HepG2 (cell line): ENCODE data around the gene PDCD11. TPM values are rescaled to one million over a fixed set of nuclear protein-coding genes. Genes with fewer than 3 reads are reported as not detected.

Source experiments
- ARHGAP35 ChIP-seq: sonication (generic); formaldehyde crosslinking; IDR thresholded peaks from 2 replicates; pipeline ENCODE4 v1.9.0; 2022; ENCODE audit warnings: mild to moderate bottlenecking, inconsistent platforms, moderate library complexity, missing genetic modification reagents, borderline replicate concordance
- ARNT2 ChIP-seq: sonication (generic); formaldehyde crosslinking; IDR thresholded peaks from 2 replicates; pipeline ENCODE4 v1.8.0; 2022; ENCODE audit warnings: mild to moderate bottlenecking, low read depth, missing genetic modification reagents, moderate library complexity
- ATAD3A ChIP-seq: sonication (generic); formaldehyde crosslinking; IDR thresholded peaks from 2 replicates; pipeline ENCODE4 v1.4.0; 2020; ENCODE audit warnings: missing genetic modification reagents
- BRF2 ChIP-seq: sonication (generic); formaldehyde crosslinking; IDR thresholded peaks from 2 replicates; pipeline ENCODE4 v1.8.1; 2022; ENCODE audit warnings: mild to moderate bottlenecking, missing genetic modification reagents
- CBX1 ChIP-seq: IDR thresholded peaks from one replicate; pipeline ENCODE4 v1.6.1; 2016; ENCODE audit warnings: antibody characterized with exemption, low read depth
- CC2D1A ChIP-seq: sonication (generic); formaldehyde crosslinking; IDR thresholded peaks from 2 replicates; pipeline ENCODE4 v1.8.1; 2023; ENCODE audit warnings: mild to moderate bottlenecking, missing genetic modification reagents
- GMEB1 ChIP-seq: sonication (generic); formaldehyde crosslinking; IDR thresholded peaks from 2 replicates; pipeline ENCODE4 v1.5.1; 2020; ENCODE audit warnings: missing genetic modification reagents, mild to moderate bottlenecking, borderline replicate concordance
- IKZF4 ChIP-seq: sonication (generic); formaldehyde crosslinking; IDR thresholded peaks from 2 replicates; pipeline ENCODE4 v1.5.1; 2020; ENCODE audit warnings: borderline replicate concordance, mild to moderate bottlenecking, low read depth, missing genetic modification reagents; ENCODE audit errors: not compliant biosample characterization
- ISX ChIP-seq: sonication (generic); formaldehyde crosslinking; conservative IDR thresholded peaks from 2 replicates; pipeline ENCODE4 v1.5.0; 2020; ENCODE audit warnings: missing genetic modification reagents
- MEIS2 ChIP-seq: sonication (generic); formaldehyde crosslinking; IDR thresholded peaks from 2 replicates; pipeline ENCODE4 v1.9.0; 2021; ENCODE audit warnings: mild to moderate bottlenecking, missing genetic modification reagents
- MIER2 ChIP-seq: IDR thresholded peaks from 2 replicates; pipeline ENCODE4 v1.6.1; 2016; ENCODE audit warnings: missing biosample characterization, missing genetic modification reagents
- NCOR1 ChIP-seq: fragments of 200-600 bp; sonication (generic); IDR thresholded peaks from 2 replicates; pipeline ENCODE4 v1.7.0; 2017; ENCODE audit warnings: antibody characterized with exemption, low read length, borderline replicate concordance
- PCBP2 ChIP-seq: fragments of 200-400 bp; formaldehyde crosslinking; optimal IDR thresholded peaks from 2 replicates; pipeline ENCODE3; 2018; ENCODE audit warnings: low read length, low read depth; ENCODE audit not compliant: poor library complexity, severe bottlenecking
- SAP130 ChIP-seq: IDR thresholded peaks from 2 replicates; pipeline ENCODE4 v1.6.1; 2016; ENCODE audit warnings: low read depth
- ZBTB20 ChIP-seq: sonication (generic); formaldehyde crosslinking; IDR thresholded peaks from 2 replicates; pipeline ENCODE4 v1.8.1; 2023; ENCODE audit warnings: missing genetic modification reagents, low read depth, mild to moderate bottlenecking, borderline replicate concordance
- ZBTB42 ChIP-seq: sonication (generic); formaldehyde crosslinking; IDR thresholded peaks from 2 replicates; pipeline ENCODE4 v1.5.0; 2020; ENCODE audit warnings: mild to moderate bottlenecking, missing genetic modification reagents
- ZFX ChIP-seq: sonication (generic); formaldehyde crosslinking; IDR thresholded peaks from 2 replicates; pipeline ENCODE4 v1.4.0; 2020; ENCODE audit warnings: mild to moderate bottlenecking, low read depth, missing genetic modification reagents, moderate library complexity
- ZNF224 ChIP-seq: sonication (generic); formaldehyde crosslinking; IDR thresholded peaks from 2 replicates; pipeline ENCODE4 v1.5.0; 2020; ENCODE audit warnings: mild to moderate bottlenecking, missing genetic modification reagents
- ZNF235 ChIP-seq: sonication (generic); formaldehyde crosslinking; IDR thresholded peaks from 2 replicates; pipeline ENCODE4 v1.8.1; 2023; ENCODE audit warnings: mild to moderate bottlenecking, missing genetic modification reagents, borderline replicate concordance
- ZNF367 ChIP-seq: sonication (generic); formaldehyde crosslinking; IDR thresholded peaks from 2 replicates; pipeline ENCODE4 v1.4.0; 2020; ENCODE audit warnings: missing genetic modification reagents, borderline replicate concordance
- ZNF484 ChIP-seq: sonication (generic); formaldehyde crosslinking; IDR thresholded peaks from 2 replicates; pipeline ENCODE4 v1.5.1; 2020; ENCODE audit warnings: mild to moderate bottlenecking, low read depth, missing genetic modification reagents, borderline replicate concordance
- ZNF558 ChIP-seq: sonication (generic); formaldehyde crosslinking; IDR thresholded peaks from 2 replicates; pipeline ENCODE4 v1.9.0; 2022; ENCODE audit warnings: mild to moderate bottlenecking, missing genetic modification reagents, borderline replicate concordance
- ZNF781 ChIP-seq: sonication (generic); formaldehyde crosslinking; IDR thresholded peaks from 2 replicates; pipeline ENCODE4 v1.5.1; 2020; ENCODE audit warnings: borderline replicate concordance, mild to moderate bottlenecking, missing genetic modification reagents; ENCODE audit errors: not compliant biosample characterization
- polyA plus RNA-seq, 8 experiments: library from polyadenylated mRNA; depleted of rRNA in 3 of 8; stranded (reverse) in 7 of 8; unstranded in 1 of 8; fragments of >200 nt; fragmentation: Illumina TruSeq in 4 of 8; extraction: Trizol in 4 of 8; gene quantifications; 2 replicates each; pipeline versions ENCODE4 v1.2.1 to v1.2.3, GENCODE V29; 2011 to 2016; ENCODE audit warnings: low read depth in 4 of 8, missing spikeins in 1 of 8, mixed read lengths in 1 of 8; ENCODE audit not compliant: insufficient read depth in 1 of 8
- total RNA-seq, 5 experiments: library from RNA; depleted of rRNA; stranded (reverse); fragments of >200 nt; fragmentation: Illumina TruSeq; extraction: Trizol; gene quantifications; 2 replicates each; pipeline ENCODE4 v1.2.3, GENCODE V29; 2016; ENCODE audit warnings: low read depth in 1 of 5
- TF ChIP-seq, protein P1 (sequence below): sonication (generic); formaldehyde crosslinking; IDR thresholded peaks from 2 replicates; pipeline ENCODE4 v1.4.0; 2020; ENCODE audit warnings: missing genetic modification reagents, borderline replicate concordance
- TF ChIP-seq, protein P2 (sequence below): sonication (generic); formaldehyde crosslinking; IDR thresholded peaks from 2 replicates; pipeline ENCODE4 v1.8.0; 2022; ENCODE audit warnings: mild to moderate bottlenecking, missing genetic modification reagents, moderate library complexity

Gene PDCD11
- total and polyA plus RNA-seq, 2 of the 13 experiments (the other 11 are each of a cell fraction or from before 2014, with no cell fraction given) = 12.8 to 52.8 TPM

DNA sequence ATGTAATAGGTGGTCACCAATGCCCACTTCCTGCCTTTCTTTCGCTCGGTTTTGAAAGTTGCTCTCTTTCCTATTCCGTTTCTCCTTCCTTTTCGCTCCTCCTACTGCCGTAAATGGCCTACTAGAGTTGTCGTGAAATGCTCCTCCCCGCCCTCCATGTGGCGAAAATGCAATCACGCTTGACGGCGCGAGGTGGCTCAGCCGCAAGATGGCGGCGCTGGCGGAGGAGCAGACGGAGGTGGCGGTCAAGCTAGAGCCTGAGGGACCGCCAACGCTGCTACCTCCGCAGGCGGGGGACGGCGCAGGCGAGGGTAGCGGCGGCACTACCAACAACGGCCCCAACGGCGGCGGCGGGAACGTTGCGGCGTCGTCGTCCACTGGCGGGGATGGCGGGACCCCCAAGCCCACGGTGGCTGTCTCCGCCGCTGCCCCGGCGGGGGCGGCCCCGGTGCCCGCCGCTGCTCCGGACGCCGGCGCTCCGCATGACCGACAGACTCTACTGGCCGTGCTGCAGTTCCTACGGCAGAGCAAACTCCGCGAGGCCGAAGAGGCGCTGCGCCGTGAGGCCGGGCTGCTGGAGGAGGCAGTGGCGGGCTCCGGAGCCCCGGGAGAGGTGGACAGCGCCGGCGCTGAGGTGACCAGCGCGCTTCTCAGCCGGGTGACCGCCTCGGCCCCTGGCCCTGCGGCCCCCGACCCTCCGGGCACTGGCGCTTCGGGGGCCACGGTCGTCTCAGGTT is 28.5 kb upstream of the PDCD11 start, which contains the start of gene TAF5 (continued):
- TF ChIP-seq ARNT2 (CRISPR knock-in tag) (peak; percentile 93), PCBP2 (no peak), ZNF235 (peak; percentile 98), ISX (CRISPR knock-in tag) (no peak), ARHGAP35 (CRISPR knock-in tag) (peak; percentile 61), BRF2 (no peak), SAP130 (CRISPR knock-in tag) (peak; percentile 92), ATAD3A (no peak), ZFX (peak; percentile 83), MIER2 (CRISPR knock-in tag) (peak; percentile 63; the same call in 1 of the 2 replicates), ZBTB42 (CRISPR knock-in tag) (peak; percentile 71; the same call in 1 of the 2 replicates), ZNF367 (CRISPR knock-in tag) (no peak), NCOR1 (no peak; the same call in 1 of the 2 replicates), CBX1 (peak; percentile 54), MEIS2 (CRISPR knock-in tag) (no peak; the same call in 1 of the 2 replicates), ZNF558 (no peak; the same call in 1 of the 2 replicates), ZNF224 (CRISPR knock-in tag) (no peak), ZNF484 (CRISPR knock-in tag) (no peak), IKZF4 (CRISPR knock-in tag) (peak; percentile 95), ZBTB20 (CRISPR knock-in tag) (no peak), GMEB1 (CRISPR knock-in tag) (peak; percentile 49; the same call in 1 of the 2 replicates), CC2D1A (no peak), ZNF781 (CRISPR knock-in tag) (peak; percentile 9)
- TF ChIP-seq, protein P1, sequence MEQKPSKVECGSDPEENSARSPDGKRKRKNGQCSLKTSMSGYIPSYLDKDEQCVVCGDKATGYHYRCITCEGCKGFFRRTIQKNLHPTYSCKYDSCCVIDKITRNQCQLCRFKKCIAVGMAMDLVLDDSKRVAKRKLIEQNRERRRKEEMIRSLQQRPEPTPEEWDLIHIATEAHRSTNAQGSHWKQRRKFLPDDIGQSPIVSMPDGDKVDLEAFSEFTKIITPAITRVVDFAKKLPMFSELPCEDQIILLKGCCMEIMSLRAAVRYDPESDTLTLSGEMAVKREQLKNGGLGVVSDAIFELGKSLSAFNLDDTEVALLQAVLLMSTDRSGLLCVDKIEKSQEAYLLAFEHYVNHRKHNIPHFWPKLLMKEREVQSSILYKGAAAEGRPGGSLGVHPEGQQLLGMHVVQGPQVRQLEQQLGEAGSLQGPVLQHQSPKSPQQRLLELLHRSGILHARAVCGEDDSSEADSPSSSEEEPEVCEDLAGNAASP (CRISPR knock-in tag) = peak; percentile 74
- TF ChIP-seq, protein P2, sequence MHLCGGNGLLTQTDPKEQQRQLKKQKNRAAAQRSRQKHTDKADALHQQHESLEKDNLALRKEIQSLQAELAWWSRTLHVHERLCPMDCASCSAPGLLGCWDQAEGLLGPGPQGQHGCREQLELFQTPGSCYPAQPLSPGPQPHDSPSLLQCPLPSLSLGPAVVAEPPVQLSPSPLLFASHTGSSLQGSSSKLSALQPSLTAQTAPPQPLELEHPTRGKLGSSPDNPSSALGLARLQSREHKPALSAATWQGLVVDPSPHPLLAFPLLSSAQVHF (CRISPR knock-in tag) = no peak; the same call in 1 of the 2 replicates
